Activated naive CD4-positive, alpha-beta T cell (primary cell): Measurements from ENCODE around the gene INSR.
"Not testable (repeated sequence)": the region's sequence is repeated elsewhere in the genome, so short reads cannot be mapped to it uniquely, and the experiment has no call there.

Experiments used
- DNase-seq, 4 experiments: peaks; one replicate each; lab custom pipeline; 2025; lab: John Stamatoyannopoulos, UW

Gene INSR

DNA sequence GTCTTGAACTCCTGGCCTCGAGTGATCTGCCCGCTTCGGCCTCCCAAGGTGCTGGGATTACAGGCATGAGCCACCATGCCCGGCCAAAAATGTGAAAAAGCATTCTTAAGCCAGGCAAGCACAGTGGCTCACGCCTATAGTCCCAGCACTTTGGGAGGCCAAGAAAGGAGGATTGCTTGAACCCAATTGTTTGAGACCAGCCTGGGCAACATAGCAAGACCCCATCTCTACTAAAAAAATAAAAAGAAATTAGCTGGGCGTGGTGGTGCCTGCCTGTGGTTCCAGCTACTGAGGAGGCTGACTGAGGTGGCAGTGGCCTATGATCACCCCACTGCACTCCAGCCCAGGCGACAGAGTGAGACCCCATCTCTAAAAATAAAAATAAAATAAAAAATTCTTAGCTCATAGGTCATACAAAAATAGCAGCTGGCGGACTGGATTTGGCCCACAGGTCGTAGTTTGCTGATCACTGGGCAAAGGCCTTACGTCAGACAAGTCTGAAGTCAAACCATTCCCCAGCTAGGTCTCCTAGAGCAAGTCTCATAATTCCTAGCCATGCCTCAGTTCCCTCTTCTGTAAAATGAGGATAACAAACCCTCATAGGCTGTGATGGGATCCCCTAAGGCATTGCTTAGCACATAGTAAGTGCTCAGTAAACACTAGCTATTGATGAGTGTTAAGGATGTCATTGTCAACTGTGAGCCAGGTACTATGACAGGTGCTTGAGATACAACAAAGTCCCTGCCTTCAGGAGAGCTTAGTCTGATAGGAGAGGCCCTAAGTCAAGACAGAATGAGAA lies 36.0 kb downstream of the INSR start:
- DNase-seq = no peak

- DNase-seq = no peak
Measured at GRCh38 chr19:7257148-7258040, 36.8 kb downstream of the INSR start.

DNA sequence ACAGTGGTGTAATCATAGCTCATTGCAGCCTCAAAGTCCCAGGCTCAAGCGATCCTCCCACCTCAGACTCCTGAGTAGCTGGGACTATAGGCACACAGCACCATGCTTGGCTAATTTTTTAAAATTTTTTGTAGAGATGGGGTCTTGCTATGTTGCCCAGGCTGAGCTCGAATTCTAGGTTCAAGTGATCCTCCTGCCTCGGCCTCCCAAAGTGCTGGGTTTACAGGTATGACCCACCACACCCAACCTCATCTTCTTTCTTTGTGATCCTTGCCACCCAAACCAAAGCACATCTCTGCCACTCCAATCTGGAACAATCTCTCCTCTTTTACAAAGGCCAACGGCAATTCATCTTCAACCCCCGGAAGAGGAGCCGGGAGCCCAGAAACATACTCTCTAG lies 38.6 kb downstream of the INSR start:
- DNase-seq = no peak

GRCh38 chr19:7255119-7255518 lies 39.1 kb downstream of the INSR start:
- no peak for DNase-seq

GRCh38 chr19:7254590-7254989 lies 39.6 kb downstream of the INSR start:
- no peak for DNase-seq

GRCh38 chr19:7252364-7252763 lies 41.9 kb downstream of the INSR start:
- DNase-seq = no peak

- no peak for DNase-seq
Measured at GRCh38 chr19:7251494-7251893, 42.7 kb downstream of the INSR start.

DNA sequence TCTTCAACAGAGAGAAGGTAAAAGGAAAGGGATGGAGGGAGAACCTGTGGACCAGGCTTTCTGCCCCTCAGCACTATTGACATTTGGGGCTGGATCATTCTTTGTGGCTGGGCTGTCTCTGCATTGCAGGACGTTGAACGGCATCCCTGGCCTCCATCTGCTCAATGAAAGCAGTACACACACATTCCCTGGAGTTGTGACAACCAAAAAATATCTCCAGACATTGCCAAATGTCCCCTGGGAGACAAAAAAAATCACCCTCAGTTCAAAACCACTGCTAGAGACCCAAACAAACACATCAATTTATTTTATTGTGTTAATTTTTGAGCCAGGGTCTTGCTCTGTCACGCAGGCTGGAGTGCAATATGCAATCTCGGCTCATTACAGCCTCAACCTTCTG lies 43.3 kb downstream of the INSR start:
- DNase-seq = no peak

GRCh38 chr19:7250057-7250596 lies 44.1 kb downstream of the INSR start:
- DNase-seq = no peak

- DNase-seq = no peak
Measured at GRCh38 chr19:7247155-7247554, 47.1 kb downstream of the INSR start.

DNA sequence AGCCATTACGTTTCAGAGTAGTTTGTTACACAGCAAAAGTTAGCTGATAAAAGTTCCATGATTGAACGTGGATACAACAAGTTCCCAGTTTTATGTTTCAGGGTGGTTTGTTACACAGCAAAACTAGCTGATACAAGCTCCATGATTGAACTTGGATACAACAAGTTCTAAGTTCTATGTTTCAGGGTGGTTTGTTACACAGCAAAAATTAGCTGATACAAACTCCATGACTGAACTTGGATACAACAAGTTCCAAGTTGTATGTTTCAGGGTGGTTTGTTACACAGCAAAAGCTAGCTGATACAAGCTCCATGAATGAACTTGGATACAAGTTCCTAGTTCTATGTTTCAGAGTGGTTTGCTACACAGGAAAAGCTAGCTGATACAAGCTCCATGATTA lies 47.6 kb downstream of the INSR start:
- no peak for DNase-seq

DNA sequence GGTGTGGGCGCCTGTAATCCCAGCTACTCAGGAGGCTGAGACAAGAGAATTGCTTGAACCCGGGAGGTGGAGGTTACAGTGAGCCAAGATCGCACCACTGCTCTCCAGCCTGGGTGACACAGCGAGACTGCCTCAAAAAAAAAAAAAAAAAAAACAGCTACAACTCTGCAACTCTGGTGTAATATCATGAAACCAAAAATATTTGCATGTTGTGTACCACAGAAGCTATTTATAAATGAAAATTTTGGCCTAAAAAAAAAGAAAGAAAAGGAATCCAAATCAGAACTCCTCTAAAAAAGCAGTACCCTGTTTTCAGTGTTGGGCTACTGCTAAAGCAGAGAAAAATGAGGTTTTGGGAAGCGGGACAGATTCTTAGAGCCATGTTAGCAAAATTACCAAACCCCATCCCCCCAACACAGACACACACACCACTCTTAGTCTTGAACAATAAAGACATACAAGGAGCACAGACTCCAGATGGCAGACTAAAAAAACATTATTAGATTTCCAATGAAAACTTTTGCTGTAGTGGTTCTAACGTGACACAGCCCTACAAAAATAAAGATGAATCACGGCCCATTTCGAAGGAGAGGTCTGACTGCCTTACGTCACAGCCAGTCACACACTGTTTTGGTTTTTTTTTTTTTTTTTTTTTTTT lies 51.5 kb downstream of the INSR start:
- DNase-seq = no peak

DNA sequence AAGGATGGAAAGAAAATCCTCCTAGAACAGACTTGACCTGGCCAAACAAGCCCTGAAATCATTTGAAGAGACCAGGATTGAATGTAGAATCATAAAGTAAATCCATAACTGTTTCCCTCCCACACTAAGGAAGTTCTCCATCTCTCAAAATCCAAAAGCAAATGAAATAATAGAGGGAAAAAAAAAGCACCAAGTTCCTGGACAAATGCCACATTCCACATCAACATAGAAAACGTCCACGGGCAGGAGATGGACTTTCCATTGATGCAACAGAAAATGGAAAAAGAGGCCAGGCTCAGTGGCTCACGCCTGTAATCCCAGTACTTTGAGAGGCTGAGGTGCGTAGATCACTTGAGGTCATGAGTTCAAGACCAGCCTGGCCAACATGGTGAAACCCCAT lies 56.2 kb downstream of the INSR start:
- DNase-seq = no peak

DNA sequence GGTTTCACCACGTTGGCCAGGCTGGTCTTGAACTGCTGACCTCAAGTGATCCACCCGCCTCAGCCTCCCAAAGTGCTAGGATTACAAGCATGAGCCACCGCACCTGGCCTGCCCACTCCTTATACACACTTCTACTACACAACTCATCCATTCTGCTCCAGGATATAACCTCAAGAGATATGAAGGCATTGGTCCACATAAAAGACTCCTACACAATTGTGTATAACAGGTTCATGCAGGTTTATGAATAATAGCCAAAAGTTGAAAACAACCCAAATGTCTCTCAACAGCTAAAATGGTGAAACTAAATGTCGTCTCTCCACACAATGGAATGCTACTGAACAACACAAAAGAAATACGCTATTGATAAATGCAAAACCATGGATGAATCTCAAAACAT lies 58.1 kb downstream of the INSR start:
- DNase-seq = no peak

- no peak for DNase-seq
Measured at GRCh38 chr19:7230826-7231225, 63.4 kb downstream of the INSR start.

DNA sequence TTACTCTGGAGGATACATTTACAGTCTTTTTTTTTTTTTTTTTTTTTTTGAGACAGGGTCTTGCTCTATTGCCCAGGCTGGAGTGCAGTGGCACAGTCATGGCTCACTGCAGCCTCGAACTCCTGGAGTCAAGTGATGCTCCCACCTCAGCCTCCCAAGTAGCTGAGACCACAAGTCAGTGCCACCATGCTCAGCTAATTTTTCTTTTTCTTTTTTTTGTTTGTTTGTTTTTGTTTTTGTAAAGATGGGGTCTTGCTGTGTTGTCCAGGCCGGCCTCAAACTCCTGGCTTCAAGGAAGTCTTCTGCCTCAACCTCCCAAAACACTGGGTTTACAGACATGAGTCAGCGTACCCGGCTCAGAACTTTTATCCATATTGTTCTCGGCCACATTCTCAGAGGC lies 64.5 kb downstream of the INSR start:
- no peak for DNase-seq

GRCh38 chr19:7228935-7229541 lies 65.2 kb downstream of the INSR start:
- no peak for DNase-seq

- no peak for DNase-seq
Measured at GRCh38 chr19:7227735-7228134, 66.5 kb downstream of the INSR start.

DNA sequence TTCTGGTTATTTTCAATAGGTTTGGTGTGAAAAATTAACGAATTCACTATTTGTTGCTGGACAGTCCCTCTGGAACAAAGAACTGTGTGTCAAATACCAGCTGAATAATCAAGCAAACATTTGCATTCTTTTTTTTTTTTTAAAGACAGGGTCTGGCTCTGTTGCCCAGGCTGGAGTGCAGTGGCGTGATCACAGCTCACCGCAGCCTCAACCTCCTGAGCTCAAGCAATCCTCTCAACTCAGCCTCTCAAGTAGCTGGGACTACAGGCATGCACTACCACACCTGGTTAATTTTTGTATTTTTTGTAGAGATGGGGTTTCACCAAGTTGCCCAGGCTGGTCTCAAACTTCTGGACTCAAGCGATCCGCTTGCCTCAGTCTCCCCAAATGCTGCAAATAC lies 67.1 kb downstream of the INSR start:
- DNase-seq = not testable (repeated sequence)

DNA sequence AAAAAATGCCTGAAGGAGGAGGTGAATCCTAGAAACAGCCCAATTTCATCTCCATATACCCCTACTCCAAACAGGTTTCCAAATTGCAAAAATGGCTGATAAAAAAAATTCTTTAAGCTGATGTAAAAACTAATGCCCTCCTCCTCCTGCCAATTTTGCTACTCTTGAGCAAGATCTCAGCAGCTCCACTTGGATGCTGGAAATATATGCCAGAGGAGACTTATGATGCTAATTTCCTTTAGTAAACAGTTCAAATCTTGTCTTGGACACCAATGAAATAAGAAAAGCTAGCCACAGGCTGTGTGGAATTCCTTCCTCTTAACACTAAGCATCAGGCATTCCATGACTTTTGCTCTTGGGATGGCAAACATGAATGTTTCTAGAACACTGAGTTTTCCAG lies 67.5 kb downstream of the INSR start:
- DNase-seq = no peak

GRCh38 chr19:7225741-7226140 lies 68.5 kb downstream of the INSR start:
- no peak for DNase-seq

DNA sequence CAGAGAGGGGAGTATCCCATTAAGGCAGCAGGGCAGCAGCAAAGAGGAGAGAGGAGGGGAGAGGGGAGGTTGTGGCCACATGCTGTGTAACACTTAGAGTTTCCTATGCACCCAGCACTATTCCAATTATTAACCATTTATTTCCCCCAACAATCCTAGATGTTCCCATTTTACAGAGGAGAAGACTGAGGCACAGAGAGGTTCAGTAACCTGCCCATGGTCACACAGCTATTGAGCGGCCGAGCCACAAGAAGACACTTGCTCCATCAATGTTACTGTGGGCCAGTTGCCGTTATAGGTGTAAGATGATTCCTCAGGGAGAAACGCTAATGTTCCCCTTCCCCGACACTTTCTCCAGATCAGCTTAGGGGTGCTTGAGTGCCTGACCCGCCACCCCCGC lies 69.2 kb downstream of the INSR start:
- DNase-seq = no peak
